Cortex of kidney (tissue), 1 donor: ENCODE measurements around the gene INPP5A.
"Not testable (repeated sequence)": the region's sequence is repeated elsewhere in the genome, so short reads cannot be mapped to it uniquely, and the experiment has no call there.

Experiments
- DNase-seq: peaks from one replicate; lab custom pipeline; 2025; lab: John Stamatoyannopoulos, UW

INPP5A gene

GRCh38 chr10:132763545-132763944, 226.0 kb downstream of the INPP5A start:
- DNase-seq: no peak

- no peak for DNase-seq
These were observed 226.5 kb downstream of the INPP5A start for GRCh38 chr10:132764108-132764507.

- no peak for DNase-seq
These were observed 227.8 kb downstream of the INPP5A start for GRCh38 chr10:132765435-132765834.

- no peak for DNase-seq
These were observed 228.7 kb downstream of the INPP5A start for GRCh38 chr10:132766291-132766690.

GRCh38 chr10:132768346-132769248, 231.0 kb downstream of the INPP5A start:
- DNase-seq: no peak

GRCh38 chr10:132770061-132771021, 232.8 kb downstream of the INPP5A start:
- no peak for DNase-seq

GRCh38 chr10:132772816-132773215, 235.2 kb downstream of the INPP5A start:
- DNase-seq: not testable (repeated sequence)

- no peak for DNase-seq
These were observed 236.8 kb downstream of the INPP5A start for GRCh38 chr10:132774181-132774901.

- DNase-seq: no peak
These were observed 237.6 kb downstream of the INPP5A start for GRCh38 chr10:132774902-132775863.

GRCh38 chr10:132776186-132776585, 238.6 kb downstream of the INPP5A start:
- DNase-seq: no peak

GRCh38 chr10:132776821-132777220, 239.2 kb downstream of the INPP5A start:
- no peak for DNase-seq

GRCh38 chr10:132777441-132777840, 239.9 kb downstream of the INPP5A start:
- no peak for DNase-seq

GRCh38 chr10:132779549-132780294, 242.1 kb downstream of the INPP5A start:
- no peak for DNase-seq

GRCh38 chr10:132780356-132780755, 242.8 kb downstream of the INPP5A start:
- DNase-seq: no peak

- DNase-seq: no peak
These were observed 244.0 kb downstream of the INPP5A start for GRCh38 chr10:132781556-132781955.

GRCh38 chr10:132783165-132783939, 245.8 kb downstream of the INPP5A start:
- DNase-seq: no peak

GRCh38 chr10:132783940-132784865, 246.6 kb downstream of the INPP5A start:
- DNase-seq: no peak
